ENCODE results near the gene IFITM1.

The IFITM1 gene

DNA sequence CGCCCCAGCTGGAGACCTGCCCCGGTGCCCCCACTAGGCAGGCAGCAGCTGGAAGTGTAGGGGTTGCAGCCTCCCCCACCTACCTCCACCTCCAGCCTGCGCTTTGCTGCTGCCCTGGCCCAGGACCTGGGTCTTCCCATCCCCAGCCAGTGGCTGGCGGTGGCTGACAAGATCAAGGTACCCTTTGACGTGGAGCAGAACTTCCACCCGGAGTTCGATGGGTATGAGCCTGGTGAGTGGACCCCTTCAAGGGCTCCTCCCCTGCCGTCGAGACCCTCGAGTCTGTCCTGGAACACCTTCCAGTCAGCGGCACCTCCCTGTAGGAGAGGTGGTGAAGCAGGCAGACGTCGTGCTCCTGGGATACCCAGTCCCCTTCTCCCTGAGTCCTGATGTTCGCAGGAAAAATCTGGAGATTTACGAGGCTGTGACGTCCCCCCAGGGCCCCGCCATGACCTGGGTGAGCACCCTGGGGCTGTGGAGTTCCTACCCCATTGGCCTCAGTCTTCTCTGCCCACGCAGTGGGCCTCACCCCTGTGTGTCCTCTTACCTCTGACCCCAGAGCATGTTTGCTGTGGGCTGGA is 20.5 kb upstream of the IFITM1 start:
- no peak overlapping the region for H3K4me3 ChIP-seq (ENCODE audit: low read depth, low read length)
- TF ChIP-seq, protein P1, sequence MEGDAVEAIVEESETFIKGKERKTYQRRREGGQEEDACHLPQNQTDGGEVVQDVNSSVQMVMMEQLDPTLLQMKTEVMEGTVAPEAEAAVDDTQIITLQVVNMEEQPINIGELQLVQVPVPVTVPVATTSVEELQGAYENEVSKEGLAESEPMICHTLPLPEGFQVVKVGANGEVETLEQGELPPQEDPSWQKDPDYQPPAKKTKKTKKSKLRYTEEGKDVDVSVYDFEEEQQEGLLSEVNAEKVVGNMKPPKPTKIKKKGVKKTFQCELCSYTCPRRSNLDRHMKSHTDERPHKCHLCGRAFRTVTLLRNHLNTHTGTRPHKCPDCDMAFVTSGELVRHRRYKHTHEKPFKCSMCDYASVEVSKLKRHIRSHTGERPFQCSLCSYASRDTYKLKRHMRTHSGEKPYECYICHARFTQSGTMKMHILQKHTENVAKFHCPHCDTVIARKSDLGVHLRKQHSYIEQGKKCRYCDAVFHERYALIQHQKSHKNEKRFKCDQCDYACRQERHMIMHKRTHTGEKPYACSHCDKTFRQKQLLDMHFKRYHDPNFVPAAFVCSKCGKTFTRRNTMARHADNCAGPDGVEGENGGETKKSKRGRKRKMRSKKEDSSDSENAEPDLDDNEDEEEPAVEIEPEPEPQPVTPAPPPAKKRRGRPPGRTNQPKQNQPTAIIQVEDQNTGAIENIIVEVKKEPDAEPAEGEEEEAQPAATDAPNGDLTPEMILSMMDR (IDR thresholded peaks at IDR 0.05; ENCODE audit: low read depth, low read length, missing control alignments) = no peak
- DNase-seq = no peak
- in situ Hi-C loops (cut with HindIII; ENCODE audit: low pct_ligation_motif_present, low sequenced_read_pairs) = no loop called here
- H3K27ac ChIP-seq = no peak overlapping the region
- H3K36me3 ChIP-seq (replicated peaks) = no peaks in the 10 kb centered on the region
- H3K27me3 ChIP-seq (replicated peaks) = no peaks in the 10 kb centered on the region

DNA sequence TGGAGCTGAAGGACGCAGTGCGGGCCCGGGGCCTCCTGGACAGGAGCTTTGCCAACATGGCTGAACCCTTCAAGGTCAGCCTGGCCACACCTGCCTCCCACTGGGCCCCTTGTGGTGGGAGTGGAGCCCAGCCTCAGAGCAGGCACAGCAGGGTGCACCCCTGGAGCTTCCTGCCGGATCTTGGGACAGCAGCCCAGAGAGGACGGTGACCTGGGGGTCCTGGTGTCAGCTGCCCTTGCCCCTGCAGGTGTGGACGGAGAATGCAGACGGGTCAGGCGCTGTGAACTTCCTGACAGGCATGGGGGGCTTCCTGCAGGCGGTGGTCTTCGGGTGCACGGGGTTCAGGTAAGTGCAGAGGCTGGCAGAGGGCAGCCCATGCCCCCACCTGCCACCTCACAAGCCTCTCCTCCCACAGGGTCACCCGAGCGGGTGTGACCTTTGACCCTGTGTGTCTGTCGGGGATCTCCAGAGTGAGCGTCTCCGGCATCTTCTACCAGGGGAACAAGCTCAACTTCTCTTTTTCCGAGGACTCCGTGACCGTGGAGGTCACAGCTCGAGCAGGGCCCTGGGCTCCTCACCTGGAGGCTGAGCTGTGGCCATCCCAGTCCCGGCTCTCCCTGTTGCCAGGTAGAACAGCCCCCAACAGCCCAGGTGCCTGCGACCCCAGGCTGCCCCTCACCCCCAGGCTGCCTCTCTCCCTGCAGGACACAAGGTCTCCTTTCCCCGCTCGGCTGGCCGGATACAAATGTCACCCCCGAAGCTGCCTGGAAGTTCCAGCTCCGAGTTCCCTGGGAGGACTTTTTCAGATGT is 19.8 kb upstream of the IFITM1 start:
- in situ Hi-C loops (cut with HindIII; ENCODE audit: low pct_ligation_motif_present, low sequenced_read_pairs) = no loop called here
- TF ChIP-seq, protein P1 (IDR thresholded peaks at IDR 0.05; ENCODE audit: low read depth, low read length, missing control alignments) = no peak
- Histone ChIP-seq H3K27me3 (replicated peaks) (no peaks in the 10 kb centered on the region), H3K27ac (no peak overlapping the region), H3K36me3 (replicated peaks) (no peaks in the 10 kb centered on the region), H3K4me3 (ENCODE audit: low read depth, low read length) (no peak overlapping the region)
- no peak for DNase-seq

DNA sequence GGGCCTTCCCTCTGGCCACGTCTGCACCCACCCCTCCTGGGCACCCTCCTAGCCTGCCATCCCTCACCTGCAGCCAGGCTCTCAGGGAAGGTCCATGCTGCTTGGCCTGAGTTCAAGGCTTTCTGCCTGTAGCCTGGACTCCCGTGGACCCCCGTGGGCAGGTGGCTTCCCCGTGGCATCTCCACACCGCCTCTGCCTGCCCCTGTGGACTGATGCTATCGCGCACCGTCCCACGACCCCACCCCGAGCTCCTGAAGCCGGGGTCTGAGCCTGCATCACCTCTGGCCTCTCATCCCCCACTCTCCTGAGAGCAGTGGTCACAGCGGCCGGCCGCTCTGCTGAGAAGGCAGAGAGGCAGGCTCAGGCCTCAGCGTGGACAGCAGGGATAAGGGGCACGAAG is 19.1 kb upstream of the IFITM1 start:
- in situ Hi-C loops (cut with HindIII; ENCODE audit: low pct_ligation_motif_present, low sequenced_read_pairs) = no loop called here

DNA sequence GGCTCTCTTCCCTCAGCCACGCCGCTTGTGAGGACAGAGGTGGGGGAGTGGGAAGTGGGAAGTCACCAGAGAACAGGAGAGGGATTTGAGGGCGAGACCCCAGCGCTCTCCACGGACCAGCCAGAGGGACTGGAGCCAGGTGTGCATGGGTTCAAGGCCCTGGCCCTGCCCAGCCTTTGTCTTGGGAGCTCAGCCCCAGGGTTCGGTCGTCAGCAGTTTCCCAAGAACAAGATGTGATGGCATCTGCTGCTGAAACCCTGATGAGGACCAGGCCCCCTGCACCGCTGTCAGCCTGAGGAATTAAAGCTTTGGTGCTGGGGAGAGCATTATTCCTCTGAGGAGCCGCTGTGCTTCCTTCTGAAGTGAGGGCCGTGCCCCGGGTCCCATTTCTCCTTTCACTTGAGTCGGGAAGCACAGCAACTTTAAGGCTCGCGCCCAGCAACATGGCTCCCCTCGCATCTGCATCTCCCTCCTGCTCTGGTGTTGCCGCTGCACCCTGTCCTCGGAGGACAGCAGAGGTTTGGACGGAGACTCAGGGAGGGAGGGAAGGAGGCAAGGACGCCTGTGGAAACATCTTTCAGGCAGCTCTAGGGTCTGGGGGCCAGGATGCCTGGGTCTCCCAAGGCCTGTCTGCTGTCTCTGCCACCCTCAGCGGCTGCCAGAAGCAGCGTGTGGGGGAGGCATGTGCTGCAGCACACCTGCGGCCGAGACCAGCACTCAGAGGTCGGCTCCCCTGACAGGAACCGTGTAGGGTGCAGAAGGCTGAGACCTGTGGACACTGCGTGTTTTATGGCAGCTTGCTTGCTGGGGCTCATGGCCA is 18.3 kb upstream of the IFITM1 start:
- DNase-seq = no peak
- in situ Hi-C loops (cut with HindIII; ENCODE audit: low pct_ligation_motif_present, low sequenced_read_pairs) = no loop called here
- Histone ChIP-seq H3K4me3 (ENCODE audit: low read depth, low read length) (no peak overlapping the region), H3K27me3 (replicated peaks) (peaks cover 2% of the 10 kb centered on the region), H3K27ac (no peak overlapping the region), H3K36me3 (replicated peaks) (no peaks in the 10 kb centered on the region)
- TF ChIP-seq, protein P1 (IDR thresholded peaks at IDR 0.05; ENCODE audit: low read depth, low read length, missing control alignments) = no peak

More for the DNA sequence above, 19.1 kb upstream of the IFITM1 start:
- no peak for DNase-seq
- TF ChIP-seq, protein P1 (IDR thresholded peaks at IDR 0.05; ENCODE audit: low read depth, low read length, missing control alignments) = no peak
- no peak overlapping the region for H3K27ac ChIP-seq
- no peak overlapping the region for H3K4me3 ChIP-seq (ENCODE audit: low read depth, low read length)
- no peaks in the 10 kb centered on the region for H3K36me3 ChIP-seq (replicated peaks)
- no peaks in the 10 kb centered on the region for H3K27me3 ChIP-seq (replicated peaks)

DNA sequence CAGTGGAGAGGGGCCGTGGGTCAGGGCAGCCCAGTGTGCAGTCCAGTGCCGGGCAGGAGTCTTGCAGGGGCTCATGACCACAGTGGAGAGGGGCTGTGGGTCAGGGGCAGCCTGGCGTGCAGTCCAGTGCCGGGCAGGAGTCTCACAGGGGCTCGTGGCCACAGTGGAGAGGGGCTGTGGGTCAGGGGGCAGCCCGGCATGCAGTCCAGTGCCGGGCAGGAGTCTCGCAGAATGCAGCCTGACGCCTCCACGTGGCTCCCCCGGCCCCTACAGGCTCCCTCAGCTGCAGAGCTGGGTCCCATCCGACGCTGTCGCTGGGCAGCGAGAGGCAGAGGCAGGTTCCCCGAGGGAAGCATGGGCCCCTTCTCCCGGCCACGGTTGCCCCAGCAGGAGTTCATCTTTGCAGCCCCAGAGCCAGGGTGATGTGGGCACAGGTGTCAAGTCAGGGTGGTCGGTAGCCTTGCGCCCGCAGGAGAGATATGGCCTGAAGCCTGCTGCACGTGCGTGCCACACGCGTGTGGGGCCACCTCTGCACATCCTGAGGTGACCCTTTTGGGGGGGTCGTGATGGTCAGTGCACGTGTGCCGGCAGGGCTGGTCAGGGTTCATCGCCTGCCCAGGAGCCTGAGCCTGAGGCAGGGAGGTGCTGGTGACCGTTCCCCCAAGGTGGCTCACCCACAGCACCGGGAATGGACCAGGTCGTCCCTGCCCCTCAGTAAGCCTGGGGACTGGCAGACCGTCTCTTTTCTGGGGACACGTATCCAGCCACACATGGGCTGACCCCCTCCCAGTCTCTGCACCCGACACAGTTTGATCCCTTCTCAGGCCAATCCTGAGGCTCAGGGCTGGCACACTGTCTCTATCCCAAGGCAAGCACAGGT is 17.4 kb upstream of the IFITM1 start:
- H3K4me3 ChIP-seq (ENCODE audit: low read depth, low read length) = no peak overlapping the region
- no peaks in the 10 kb centered on the region for H3K36me3 ChIP-seq (replicated peaks)
- peaks cover 2% of the 10 kb centered on the region for H3K27me3 ChIP-seq (replicated peaks)
- TF ChIP-seq, protein P1 (IDR thresholded peaks at IDR 0.05; ENCODE audit: low read depth, low read length, missing control alignments) = no peak
- in situ Hi-C loops (cut with HindIII; ENCODE audit: low pct_ligation_motif_present, low sequenced_read_pairs) = no loop called here
- DNase-seq = no peak
- no peak overlapping the region for H3K27ac ChIP-seq
